Hematopoietic multipotent progenitor cell (in vitro differentiated cells): ENCODE measurements around the gene FBXO42. TPM values are rescaled to one million over a fixed set of nuclear protein-coding genes. Genes with fewer than 3 reads are reported as not detected.
A peak's percentile ranks its signal among the peaks of the same experiment; 100 is the strongest.

Experiments
- DNase-seq, 3 donors: peaks; one replicate each; pipeline ENCODE4 v3.0.0-alpha.2; 2011 to 2015; ENCODE audit warnings: low read depth in 2 of 3, low spot score in 2 of 3
- small RNA-seq: library from RNA; depleted of rRNA; stranded (forward); fragments of <200 nt; gene quantifications from one replicate; pipeline ENCODE3, GENCODE V24; 2012
- total RNA-seq: library from RNA; depleted of rRNA; stranded (reverse); fragments of >200 nt; gene quantifications from one replicate; pipeline ENCODE4 v1.2.3, GENCODE V29; 2012

FBXO42 gene
- total RNA-seq, 1 donor = 17.5 TPM

DNA sequence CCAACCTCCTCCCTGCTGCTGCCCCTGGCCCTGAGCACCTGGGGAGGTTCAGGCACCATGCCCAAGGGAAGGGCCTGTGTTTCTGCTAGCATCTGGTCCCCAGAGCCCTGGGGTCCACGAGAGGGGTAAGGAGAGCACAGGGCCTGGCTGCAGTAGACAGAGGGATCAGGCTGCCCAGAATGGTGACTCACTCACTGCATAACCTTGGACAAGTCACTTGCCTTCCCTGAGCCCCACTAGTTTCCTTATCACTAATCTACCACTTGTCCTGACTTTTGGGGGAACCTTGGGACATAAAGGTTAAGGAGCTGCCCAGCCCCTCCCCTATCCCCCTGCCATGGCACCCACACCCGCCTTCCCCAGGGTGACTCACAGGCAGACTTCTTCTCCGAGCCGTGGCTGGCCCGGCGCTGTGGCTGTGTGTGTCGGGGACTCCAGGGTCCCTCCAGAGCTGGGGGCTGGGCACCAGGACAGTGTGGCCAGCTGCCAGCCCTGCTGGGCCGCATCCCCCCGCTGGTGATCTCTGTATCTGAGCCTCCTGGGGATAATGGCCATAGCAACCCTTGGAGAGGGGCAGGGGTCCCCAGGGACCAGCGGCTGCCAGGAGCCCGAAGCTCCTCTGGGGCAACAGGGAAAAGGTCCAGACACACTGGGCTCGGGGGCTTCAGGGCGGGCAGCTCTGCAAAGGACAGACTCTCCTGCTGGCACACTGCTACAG is 143.9 kb downstream of the FBXO42 start:
- DNase-seq = no peak

DNA sequence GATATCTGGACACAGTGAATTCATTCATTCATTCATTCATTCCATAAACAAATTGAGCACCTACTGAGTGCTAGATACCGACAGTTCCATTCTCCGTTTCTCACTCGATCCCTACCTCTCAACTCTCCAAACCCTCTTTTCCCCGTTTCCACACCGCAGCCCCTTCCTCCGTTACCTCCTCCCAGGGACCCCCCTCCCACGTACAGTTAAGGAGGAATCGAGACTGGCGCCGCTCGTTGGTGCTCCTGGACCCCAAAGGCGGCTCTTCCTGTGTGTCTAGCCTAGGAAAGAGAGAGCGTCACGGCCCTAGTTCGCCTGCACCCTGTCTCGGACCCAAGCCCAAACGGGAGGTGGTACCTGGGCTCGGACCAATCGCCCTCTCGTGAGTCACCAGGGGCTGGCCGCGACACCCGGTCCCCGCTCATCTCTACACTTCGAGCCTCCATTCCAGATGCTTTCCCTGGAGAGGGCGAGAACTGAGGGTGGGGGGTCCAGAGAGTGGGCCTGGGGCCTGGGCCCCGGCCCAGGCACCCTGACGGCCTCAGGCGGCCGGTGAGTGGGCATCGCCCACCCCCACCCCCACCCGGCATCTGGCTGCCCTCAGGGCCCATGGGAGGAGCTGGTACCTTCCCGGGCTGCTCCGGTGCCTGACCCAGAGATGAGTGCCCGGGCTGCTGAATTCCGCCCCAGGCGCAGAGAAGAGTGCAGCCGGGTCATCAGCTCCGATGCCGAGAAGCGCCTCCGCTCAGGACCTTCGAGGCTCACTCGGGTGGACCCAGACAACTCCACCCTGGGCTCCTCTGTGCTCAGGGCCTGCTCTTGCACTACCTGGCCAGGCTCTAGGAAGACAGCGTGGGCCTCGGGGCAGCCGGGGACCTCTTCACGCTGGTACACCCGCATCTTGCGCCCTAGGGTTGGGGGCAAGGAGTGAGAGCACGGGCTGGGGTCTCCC is 144.7 kb downstream of the FBXO42 start:
- no peak for DNase-seq

DNA sequence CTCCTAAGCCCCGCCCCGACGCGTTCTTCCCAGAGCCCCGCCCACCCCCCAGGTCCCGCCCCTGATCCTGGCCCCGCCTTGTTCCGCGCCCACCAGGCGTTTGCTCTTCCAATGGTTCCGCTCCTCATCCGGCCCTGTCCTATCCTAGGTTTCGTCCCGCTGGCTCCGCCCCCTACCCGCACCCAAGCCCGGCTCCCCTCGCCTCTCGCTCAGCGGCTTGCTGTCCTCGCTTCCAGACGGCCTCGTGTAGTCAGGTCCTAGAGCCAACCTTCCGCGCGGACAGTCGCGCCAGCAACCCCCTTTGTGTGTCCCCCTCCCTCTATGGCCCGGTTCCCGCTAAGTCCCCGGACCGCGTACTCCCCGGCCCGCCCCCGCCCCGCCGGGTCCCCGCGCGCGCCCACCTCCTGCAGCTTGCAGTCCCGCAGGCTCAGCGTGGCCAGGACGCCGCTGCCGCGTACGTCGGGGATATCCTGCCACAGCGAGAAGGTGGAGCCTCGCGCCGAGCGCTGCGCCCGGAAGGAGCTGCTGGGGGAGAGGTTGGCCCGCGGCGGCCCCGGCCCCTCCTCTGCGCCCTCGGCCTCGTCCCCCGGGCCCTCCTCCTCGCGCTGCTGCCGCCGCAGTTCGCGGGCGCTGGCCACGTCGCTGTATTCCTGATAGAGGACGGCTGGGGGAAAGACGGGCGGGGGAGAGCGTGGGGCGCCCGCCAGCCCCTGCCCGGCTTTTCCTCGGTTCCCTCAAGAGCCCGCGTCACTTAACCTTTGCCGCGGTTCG is 145.5 kb downstream of the FBXO42 start:
- DNase-seq = peak; percentile 84 to 98 (median 97)

DNA sequence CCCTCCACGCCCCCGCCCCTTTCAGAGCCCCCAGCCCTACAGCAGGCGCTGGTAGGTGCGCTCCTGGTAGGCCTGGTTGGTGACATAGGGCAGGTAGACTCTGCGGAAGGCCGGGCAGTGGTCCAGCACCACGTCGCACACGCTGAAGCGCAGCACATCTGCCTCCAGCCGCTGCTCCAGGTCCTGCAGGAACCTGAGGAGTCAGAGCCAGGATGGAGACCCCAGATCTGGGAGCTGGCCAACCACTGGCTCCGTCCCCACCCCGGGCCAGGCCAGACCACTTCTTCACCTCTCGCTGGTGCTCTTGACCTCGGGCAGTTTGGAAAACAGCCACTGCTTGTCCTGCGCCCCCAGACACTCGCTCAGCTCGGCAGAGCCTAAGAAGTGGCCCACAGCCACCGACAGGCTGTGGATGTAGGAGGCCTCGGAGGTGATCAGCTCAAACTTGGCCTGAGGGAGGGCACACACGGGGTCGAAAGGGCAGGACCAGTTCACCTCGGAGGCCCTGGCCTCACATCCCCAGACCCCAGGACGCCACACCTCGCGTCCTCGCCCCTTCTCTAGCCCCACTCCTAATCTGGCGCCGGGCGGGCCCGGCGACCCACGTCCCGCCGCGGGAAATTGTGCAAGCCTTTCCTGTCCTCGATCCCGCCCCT is 146.3 kb downstream of the FBXO42 start:
- DNase-seq = peak in 1 of 3 donors; percentile 35

DNA sequence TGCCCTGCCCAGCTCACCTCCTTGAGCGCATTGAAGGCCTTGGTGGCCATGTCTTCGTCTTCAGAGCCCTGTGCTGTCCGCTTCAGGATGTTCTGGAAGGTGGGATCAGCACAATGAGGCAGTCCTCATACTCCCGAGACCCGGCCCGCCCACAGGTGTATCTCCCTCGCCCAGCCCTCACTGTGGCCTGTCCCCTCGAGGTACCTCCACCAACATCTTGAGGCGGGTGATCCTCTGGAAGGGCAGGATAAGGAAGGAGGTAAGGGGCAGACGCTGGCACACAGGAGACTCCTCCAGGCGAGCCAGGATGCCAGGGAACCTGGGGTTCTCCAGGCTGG is 147.0 kb downstream of the FBXO42 start:
- DNase-seq = no peak

DNA sequence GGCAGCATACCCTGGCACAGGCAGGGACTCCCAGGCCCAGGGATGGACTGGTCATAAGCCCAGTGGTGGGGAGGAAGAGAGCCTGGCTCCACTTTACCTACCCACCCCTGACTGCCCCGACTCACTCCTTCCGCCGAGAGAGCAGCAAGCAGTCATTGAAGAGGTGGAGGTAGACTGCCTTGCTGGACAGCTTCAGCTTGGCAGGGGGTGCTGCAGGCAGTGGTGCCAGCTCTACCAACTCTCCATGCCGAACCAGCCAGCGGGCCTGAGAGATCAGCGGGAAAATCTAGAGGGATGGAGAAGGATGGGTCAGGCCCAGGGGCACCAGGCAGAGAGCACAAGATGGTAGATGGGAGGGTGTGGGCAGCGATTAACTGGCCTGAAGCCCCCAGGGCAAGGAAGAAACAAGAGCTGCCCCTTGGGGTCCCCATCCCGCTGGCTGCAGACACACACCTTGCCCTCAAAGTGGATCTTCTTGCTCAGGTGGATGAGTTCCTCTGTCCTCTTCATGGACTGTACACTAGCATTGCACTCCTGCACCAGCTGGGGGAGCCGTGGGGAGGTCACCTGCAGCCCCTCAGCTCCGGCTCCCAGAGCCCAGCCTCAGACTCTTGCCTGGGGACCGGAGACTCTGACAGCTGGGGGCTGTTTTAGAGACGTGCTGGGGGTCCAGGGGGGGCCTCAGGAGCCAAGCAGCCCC is 147.5 kb downstream of the FBXO42 start:
- peak in 1 of 3 donors; percentile 52 for DNase-seq

DNA sequence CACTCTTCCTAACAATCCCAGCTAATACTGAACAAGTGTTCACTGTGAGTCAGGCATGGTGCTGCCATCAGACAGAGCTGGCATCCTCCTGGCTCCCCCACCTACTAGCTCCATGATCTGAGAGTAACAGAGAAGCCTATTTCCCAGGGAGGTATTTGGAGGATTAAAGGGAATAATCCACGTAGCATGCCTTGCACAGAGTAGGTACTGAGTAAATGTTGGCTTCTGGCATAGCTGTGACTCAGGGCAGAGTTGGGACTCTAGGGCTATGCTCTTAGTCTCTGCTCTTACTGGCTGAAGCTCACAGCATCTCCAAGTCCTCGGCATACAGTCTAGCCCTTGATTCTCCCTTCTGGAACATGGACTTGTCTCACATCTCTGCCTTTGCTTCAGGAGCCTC is 148.1 kb downstream of the FBXO42 start:
- DNase-seq = no peak

DNA sequence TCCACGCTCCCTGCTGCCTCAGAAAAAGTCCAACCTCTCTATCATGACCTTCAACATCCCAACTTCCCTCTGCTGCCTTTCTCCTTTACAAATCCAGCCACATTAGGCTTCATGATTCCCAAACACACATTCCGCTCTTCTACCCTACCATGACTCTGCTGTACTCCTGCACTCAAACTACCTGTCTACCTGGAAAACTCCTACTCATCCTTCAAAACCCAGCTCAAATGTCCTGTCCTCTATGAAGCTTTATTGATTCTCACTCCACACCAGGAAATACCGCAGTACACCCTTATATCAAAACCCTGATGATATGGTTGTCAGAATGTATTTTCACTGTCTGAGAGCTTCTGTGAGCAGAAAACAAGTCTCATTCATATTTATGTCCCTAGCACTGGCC is 148.7 kb downstream of the FBXO42 start:
- no peak for DNase-seq

DNA sequence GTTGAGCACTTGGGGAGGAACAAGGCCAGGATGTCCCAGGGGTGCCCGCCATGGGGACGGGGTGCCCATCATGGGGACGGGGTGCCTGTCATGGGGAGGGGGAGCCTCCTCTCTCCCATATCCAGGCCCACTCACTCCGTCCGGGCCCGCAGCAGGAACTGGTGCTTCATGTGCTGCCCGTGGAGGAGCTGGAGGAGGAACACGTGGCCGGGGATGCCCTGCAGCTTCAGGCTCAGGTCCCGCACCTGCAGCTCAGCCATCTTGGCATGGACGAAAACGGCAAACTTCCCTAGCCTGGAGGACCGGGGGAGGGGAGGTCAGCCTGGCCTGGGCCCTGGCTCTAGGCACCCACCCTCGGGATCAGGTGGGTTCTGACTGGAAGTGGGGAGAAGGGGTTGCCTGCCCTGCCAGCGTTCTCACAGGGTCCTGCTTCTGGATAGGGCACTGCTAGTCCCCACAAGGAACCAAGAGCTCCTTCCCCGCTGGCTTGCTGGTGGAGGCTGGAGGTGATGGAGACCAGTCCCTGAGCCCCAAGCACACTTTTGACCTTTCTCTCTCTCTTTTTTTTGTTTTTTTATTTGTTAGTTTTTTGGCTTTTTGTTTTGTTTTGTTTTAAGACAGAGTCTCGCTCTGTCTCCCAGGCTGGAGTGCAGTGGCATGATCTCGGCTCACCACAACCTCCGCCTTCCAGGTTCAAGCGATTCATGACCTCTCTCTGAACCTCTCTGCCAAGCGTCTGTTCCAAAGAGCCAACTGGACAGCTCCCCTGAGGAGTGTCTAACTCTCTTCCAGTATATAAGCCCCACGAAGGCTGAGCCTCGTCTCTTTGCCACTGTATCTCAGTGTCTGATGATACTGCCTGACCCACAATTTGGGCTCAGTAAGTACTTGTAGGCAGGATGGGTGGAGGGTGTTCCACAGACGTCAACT is 149.7 kb downstream of the FBXO42 start:
- DNase-seq = no peak

DNA sequence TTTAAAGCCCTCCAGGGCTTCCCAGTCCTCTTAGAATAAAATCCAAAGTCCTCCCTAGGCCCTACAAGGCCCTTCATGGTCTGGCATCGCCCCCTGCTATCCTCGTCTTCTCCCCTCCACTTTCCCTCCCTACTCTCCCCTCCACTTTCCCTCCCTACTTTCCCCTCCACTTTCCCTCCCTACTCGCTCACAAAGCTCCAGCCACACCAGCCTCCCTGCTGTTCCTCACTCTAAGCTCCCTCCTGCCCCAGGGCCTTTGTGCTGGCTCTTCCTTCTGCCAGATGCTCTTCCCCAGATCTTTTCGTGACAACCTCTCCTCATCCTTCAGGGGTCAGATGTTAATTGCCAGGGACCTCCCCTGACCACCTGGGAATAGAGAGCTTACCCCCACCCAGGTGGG is 152.6 kb downstream of the FBXO42 start:
- no peak for DNase-seq

DNA sequence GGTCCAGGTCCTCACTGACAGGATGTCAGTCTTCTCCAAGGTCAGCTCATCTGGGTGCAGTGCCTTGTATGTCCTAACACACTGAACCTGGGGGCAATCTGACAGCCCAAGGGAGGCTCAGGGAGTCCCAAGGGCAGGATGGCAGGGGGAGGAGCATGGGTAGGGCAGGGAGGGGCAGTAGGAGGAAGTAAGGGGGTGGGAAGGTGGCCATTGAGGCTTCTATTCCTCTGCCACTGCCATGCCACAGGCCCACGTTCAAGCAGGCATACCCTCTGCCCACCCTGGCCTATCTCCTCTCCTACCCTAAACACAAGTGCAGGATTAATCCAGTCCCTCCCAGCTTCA is 153.2 kb downstream of the FBXO42 start:
- no peak for DNase-seq

DNA sequence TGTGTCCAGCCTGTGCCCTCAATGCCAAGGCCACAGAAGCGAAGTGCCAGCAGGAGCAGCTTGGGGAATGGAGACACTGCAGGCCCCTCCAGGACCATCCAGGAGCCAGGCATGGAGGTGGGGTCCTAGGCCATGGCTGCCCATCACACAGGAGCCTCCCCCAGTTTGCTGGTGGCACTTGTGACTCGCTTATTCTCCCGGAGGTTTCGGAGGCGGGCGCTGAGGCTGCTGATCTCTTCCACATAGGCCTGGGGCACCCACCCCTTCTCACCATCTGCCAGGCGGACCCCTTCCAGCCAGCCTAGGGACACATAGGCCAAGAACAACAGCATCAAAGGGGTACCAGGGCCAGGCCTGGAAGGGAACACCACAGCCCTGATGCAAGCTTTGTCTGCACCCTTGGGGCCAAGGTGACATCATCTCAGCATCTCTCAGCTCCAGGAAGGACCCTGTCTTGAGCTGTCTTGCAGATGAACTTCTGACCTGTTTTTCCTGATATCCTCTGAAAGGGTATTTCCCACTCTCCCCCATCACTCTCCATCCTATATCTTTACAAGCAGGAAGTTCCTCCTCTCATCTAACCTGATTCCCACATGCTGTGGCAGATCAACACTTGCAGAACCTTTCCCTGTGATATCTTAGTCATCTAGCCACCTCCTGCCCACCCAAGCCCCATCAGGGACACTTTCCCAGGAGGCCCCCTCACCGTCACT is 153.7 kb downstream of the FBXO42 start:
- no peak for DNase-seq

DNA sequence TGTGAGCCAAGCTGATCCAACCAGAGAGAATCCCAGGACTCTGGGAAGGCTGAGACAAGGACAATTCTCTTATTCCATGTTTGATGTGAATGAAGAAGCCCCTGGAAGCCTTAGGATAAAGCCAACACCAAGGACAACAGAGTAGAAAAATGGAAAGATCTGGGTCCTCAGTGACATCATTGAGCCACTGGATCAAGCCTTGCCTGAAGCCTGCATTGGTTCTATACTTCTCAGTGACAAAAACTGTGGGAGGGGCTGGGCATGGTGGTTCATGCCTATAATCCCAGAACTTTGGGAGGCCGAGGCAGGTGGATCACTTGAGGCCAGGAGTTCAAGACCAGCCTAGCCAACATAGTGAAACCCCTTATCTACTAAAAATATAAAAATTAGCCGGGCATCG is 155.4 kb downstream of the FBXO42 start:
- no peak for DNase-seq

Small RNAs within 50 kb of the gene (small RNA-seq; reads per million reads assigned to genes)
- not detected for gene MT1XP1

Other genes with a start within 250 kb of the FBXO42 start
- gene EPHA2, start 196.4 kb downstream of the FBXO42 start, total RNA-seq = 0.54 TPM
- 9.2 TPM for gene ARHGEF19, start 139.8 kb downstream of the FBXO42 start, total RNA-seq
- gene CPLANE2, start 115.3 kb downstream of the FBXO42 start, total RNA-seq = 20.7 TPM
- gene SZRD1, start 14.8 kb upstream of the FBXO42 start, total RNA-seq = 69.2 TPM
- not detected for gene SPATA21, start 84.9 kb upstream of the FBXO42 start, total RNA-seq
- 69.5 TPM for gene NECAP2, start 88.2 kb upstream of the FBXO42 start, total RNA-seq
- gene RNU1-1, start 161.8 kb upstream of the FBXO42 start, total RNA-seq = under 0.01 TPM